Ishikawa (cell line): ENCODE results near the gene LPCAT1.

Source experiments
- CEBPB ChIP-seq: IDR thresholded peaks from 2 replicates; pipeline ENCODE4 v1.6.1; 2012
- CREB1 ChIP-seq: IDR thresholded peaks from 2 replicates; pipeline ENCODE4 v1.6.1; 2012; ENCODE audit warnings: low read depth
- EGR1 ChIP-seq: IDR thresholded peaks from 2 replicates; pipeline ENCODE4 v1.6.1; 2012
- FOXM1 ChIP-seq: IDR thresholded peaks from 2 replicates; pipeline ENCODE4 v1.6.1; 2012; ENCODE audit warnings: low read depth, borderline replicate concordance
- RAD21 ChIP-seq: IDR thresholded peaks from 2 replicates; pipeline ENCODE4 v1.6.1; 2012; ENCODE audit warnings: low read depth
- TAF1 ChIP-seq: IDR thresholded peaks from 2 replicates; pipeline ENCODE4 v1.6.1; 2012; ENCODE audit warnings: low read depth, mild to moderate bottlenecking
- YY1 ChIP-seq: IDR thresholded peaks from 2 replicates; pipeline ENCODE4 v1.6.1; 2012; ENCODE audit warnings: low read depth
- TF ChIP-seq, protein P1 (sequence below): IDR thresholded peaks from 2 replicates; pipeline ENCODE4 v1.6.1; 2012

DNA sequence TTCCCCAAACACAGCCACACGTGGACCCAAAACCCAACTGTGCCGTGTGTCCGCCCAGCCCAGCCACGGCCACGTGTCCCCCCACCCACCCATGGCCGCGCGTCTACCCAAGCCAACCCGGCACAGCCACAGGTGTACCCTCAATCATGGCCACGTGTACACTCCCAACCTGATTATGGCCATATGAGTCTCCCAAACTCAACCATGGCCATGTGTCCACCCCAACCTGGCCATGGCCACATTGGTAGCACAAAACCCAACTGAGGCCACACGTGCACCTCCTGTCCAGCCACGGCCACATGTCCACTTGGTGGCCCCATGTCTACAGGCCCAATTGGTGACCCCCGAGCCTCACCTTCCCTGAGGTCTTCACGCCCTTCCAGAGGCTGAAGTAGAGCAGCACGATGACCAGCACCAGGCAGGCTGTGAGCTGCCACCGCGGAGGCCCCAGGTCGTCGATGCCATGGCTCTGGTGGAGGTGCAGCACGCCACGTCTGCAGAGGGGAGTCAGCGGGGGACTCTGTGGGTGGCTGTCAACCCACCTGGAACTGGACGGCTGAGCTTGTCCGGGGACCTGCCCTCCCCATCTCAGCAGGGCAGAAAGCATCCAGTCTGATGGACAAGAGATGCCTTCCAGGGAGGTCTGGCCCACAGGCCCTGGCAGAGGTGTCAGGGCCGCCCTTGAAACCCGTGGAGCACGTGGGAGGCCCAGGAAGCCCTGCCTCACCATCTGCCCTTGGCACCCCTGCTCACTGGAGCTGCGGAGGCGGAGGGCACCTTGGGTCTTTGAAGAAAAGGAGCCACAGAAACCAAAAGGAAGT is 102.0 kb downstream of the LPCAT1 start:
- TF ChIP-seq FOXM1, result no peak
- TF ChIP-seq CREB1, result no peak
- no peak for TF ChIP-seq EGR1
- TF ChIP-seq YY1, result no peak
- TF ChIP-seq TAF1, result no peak
- TF ChIP-seq RAD21, result no peak
- TF ChIP-seq CEBPB, result no peak
- TF ChIP-seq, protein P1, sequence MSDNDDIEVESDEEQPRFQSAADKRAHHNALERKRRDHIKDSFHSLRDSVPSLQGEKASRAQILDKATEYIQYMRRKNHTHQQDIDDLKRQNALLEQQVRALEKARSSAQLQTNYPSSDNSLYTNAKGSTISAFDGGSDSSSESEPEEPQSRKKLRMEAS, result no peak
